ENCODE measurements around the gene NAA20. TPM values are rescaled to one million over a fixed set of nuclear protein-coding genes. Genes with fewer than 3 reads are reported as not detected.
A peak's percentile ranks its signal among the peaks of the same experiment; 100 is the strongest.

NAA20 gene
- total RNA-seq, 8 experiments from 2014 or later: 33.5 to 64.3 (median 44.4) TPM

DNA sequence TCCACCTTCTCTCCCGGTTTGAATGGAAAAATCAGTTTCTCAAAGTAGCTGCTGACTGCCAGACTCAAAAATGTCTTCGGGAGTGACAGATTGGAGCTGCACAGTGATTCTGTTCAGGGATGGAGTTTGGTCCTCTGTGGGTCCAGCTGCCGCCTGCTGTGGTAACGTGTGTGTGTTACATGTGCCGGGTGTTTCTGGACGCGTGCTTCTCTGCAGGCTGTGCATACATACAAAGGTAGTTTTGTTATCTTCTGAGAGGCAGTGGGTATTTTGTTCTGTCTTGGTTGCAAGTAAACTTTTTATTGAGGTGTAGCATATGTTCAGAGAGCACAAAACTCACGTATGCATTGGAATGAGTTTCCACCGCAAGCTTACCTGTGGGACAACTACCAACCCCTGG is 41.3 kb upstream of the NAA20 start:
- ATAC-seq (replicated peaks in 6 of 8): peak in 1 of 8 experiments; percentile 15
- in situ Hi-C loops (cut with MboI; ENCODE audit: low pct_unique_long_range_greater_than_20kb in 2 of 9, low sequenced_read_pairs in 9 of 9, unreplicated experiment in 9 of 9): loop anchor here in 5 of 9 experiments (25.0 kb wide), 2 partner anchors 189 to 289 kb away; no protein-coding TSS in a partner anchor
- H3K4me1 ChIP-seq (replicated peaks in 1 of 2): peaks cover 8 to 23% of the 10 kb centered on the region in 2 donors
- no peak overlapping the region for H3K4me3 ChIP-seq
- no peak overlapping the region for H3K27ac ChIP-seq
- 0 to 100% (median 92%) methylated on average over 2 to 8 of the region's 9 CpGs for WGBS, 10 experiments

- in situ Hi-C loops (cut with MboI; ENCODE audit: low pct_unique_long_range_greater_than_20kb in 2 of 9, low sequenced_read_pairs in 9 of 9, unreplicated experiment in 9 of 9): loop anchor here in 5 of 9 experiments (25.0 kb wide), 2 partner anchors 189 to 289 kb away; no protein-coding TSS in a partner anchor
- no peak overlapping the region for H3K27ac ChIP-seq
- 0 to 29% (median 15%) methylated on average over 1 to 5 of the region's 8 CpGs; no CpG with 5 or more reads in 1 of the 10 experiments for WGBS, 10 experiments
Observed at GRCh38 chr20:19976595-19977372, 40.4 kb upstream of the NAA20 start.

DNA sequence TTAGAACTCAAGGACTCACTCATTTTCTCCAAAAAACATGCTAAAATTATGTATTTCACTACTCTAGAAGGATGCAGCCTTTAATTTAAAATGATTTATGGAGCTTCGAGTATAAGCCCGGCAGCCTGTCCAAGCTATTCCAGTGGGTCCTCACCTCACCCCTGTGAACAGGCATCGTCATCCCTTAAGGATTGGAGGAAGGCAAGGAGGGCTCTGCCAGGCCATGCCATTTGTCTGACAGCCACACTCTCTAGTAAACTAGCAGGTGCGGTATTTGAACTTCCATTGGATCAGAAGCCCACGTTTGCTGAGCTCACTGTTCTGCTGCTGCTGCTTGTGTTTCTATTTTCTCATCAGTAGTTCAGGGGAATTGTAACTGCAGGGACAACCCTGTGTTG is 39.8 kb upstream of the NAA20 start:
- no peak for ATAC-seq (replicated peaks in 6 of 8)
- 20 to 88% (median 67%) methylated on average over 1 to 4 of the region's 5 CpGs; no CpG with 5 or more reads in 3 of the 10 experiments for WGBS, 10 experiments
- H3K27ac ChIP-seq: no peak overlapping the region
- no peak overlapping the region for H3K4me3 ChIP-seq
- H3K4me1 ChIP-seq (replicated peaks in 1 of 2): peaks cover 16 to 24% of the 10 kb centered on the region in 2 donors
- in situ Hi-C loops (cut with MboI; ENCODE audit: low pct_unique_long_range_greater_than_20kb in 2 of 9, low sequenced_read_pairs in 9 of 9, unreplicated experiment in 9 of 9): loop anchor here in 5 of 9 experiments (25.0 kb wide), 2 partner anchors 190 to 290 kb away; no protein-coding TSS in a partner anchor

More at GRCh38 chr20:19976595-19977372, 40.4 kb upstream of the NAA20 start:
- Histone ChIP-seq H3K4me3 (no peak overlapping the region), H3K4me1 (replicated peaks in 1 of 2) (peaks cover 16 to 24% of the 10 kb centered on the region in 2 donors)
- ATAC-seq (replicated peaks in 6 of 8): peak; percentile 10 to 74 (median 60)

GRCh38 chr20:19978511-19979210 is 38.5 kb upstream of the NAA20 start:
- 20 to 100% (median 100%) methylated on average over 1 to 4 of the region's 6 CpGs; no CpG with 5 or more reads in 4 of the 10 experiments for WGBS, 10 experiments
- Histone ChIP-seq H3K4me1 (replicated peaks in 1 of 2) (peaks cover 16 to 24% of the 10 kb centered on the region in 2 donors), H3K27ac (no peak overlapping the region), H3K4me3 (no peak overlapping the region)
- in situ Hi-C loops (cut with MboI; ENCODE audit: low pct_unique_long_range_greater_than_20kb in 2 of 9, low sequenced_read_pairs in 9 of 9, unreplicated experiment in 9 of 9): loop anchor here in 5 of 9 experiments (25.0 kb wide), 2 partner anchors 191 to 291 kb away; no protein-coding TSS in a partner anchor
- no peak for ATAC-seq (replicated peaks in 6 of 8)

DNA sequence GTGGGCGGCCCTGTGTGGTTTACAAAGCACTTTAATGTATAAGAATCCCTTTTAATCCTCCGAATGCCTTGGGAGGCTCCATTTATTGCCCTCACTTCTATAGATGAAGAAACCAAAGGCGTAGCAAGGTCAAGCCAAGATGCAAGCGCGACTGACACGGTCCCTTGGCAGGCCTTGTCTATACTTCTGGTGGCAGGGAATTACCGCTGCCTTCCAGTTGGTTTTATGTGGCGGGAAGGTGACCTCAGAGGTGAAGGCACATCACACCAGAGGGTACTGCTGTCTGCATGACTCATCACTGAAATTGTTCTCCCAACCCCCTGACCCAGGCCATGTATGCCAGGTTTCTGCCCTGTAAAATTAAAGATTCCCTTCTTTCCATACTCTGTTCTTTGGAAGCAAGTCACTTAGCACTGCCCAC is 36.1 kb upstream of the NAA20 start:
- Histone ChIP-seq H3K4me1 (replicated peaks in 1 of 2) (peaks cover 16 to 19% of the 10 kb centered on the region in 2 donors), H3K4me3 (no peak overlapping the region), H3K27ac (peak overlapping the region; percentile 17 to 39)
- WGBS, 10 experiments: 21 to 100% (median 96%) methylated on average over 1 to 8 of the region's 8 CpGs; no CpG with 5 or more reads in 1 of the 10 experiments
- peak in 5 of 8 experiments; percentile 57 to 88 (median 84) for ATAC-seq (replicated peaks in 6 of 8)
- in situ Hi-C loops (cut with MboI; ENCODE audit: low pct_unique_long_range_greater_than_20kb in 2 of 9, low sequenced_read_pairs in 9 of 9, unreplicated experiment in 9 of 9): loop anchor here in 5 of 9 experiments (25.0 kb wide), 2 partner anchors 194 to 294 kb away; no protein-coding TSS in a partner anchor

GRCh38 chr20:19986419-19986818 is 30.7 kb upstream of the NAA20 start:
- Histone ChIP-seq H3K4me3 (no peak overlapping the region), H3K27ac (no peak overlapping the region), H3K4me1 (replicated peaks in 1 of 2) (peaks cover 8 to 19% of the 10 kb centered on the region in 2 donors)
- in situ Hi-C loops (cut with MboI; ENCODE audit: low pct_unique_long_range_greater_than_20kb in 2 of 9, low sequenced_read_pairs in 9 of 9, unreplicated experiment in 9 of 9): loop anchor here in 5 of 9 experiments (25.0 kb wide), 2 partner anchors 199 to 299 kb away; no protein-coding TSS in a partner anchor
- ATAC-seq (replicated peaks in 6 of 8): peak in 3 of 8 experiments; percentile 37 to 42 (median 41)
- 0 to 95% (median 67%) methylated on average over 1 to 6 of the region's 6 CpGs; no CpG with 5 or more reads in 3 of the 10 experiments for WGBS, 10 experiments

DNA sequence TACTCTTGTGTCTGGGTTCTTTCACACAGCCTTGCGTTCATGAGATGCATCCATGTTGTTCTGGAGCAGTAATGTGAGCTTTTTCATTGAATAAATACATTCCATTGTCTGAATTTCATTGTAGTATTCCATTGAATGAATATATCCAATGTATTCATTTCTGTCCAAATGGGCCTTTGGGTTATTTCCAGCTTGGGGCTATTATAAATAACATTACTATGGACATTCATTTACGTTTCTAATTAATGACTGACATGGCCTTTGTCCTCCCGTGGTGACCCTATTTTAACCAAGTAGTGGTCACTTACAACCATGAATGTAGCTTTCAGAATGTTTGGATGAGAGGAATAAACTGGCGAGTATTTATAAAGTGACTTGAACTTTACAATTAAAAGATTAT is 30.1 kb upstream of the NAA20 start:
- no peak for ATAC-seq (replicated peaks in 6 of 8)
- Histone ChIP-seq H3K27ac (no peak overlapping the region), H3K4me1 (replicated peaks in 1 of 2) (peaks cover 11 to 23% of the 10 kb centered on the region in 2 donors), H3K4me3 (no peak overlapping the region)
- in situ Hi-C loops (cut with MboI; ENCODE audit: low pct_unique_long_range_greater_than_20kb in 2 of 9, low sequenced_read_pairs in 9 of 9, unreplicated experiment in 9 of 9): loop anchor here in 5 of 9 experiments (25.0 kb wide), 2 partner anchors 200 to 300 kb away; no protein-coding TSS in a partner anchor
- WGBS, 10 experiments: 61 to 100% (median 95%) methylated on average over 1 to 4 of the region's 4 CpGs; no CpG with 5 or more reads in 1 of the 10 experiments

GRCh38 chr20:19990850-19991249 is 26.3 kb upstream of the NAA20 start:
- peaks cover 21 to 34% of the 10 kb centered on the region in 2 donors for H3K4me1 ChIP-seq (replicated peaks in 1 of 2)
- in situ Hi-C loops (cut with MboI; ENCODE audit: low pct_unique_long_range_greater_than_20kb in 2 of 9, low sequenced_read_pairs in 9 of 9, unreplicated experiment in 9 of 9): loop anchor here in 5 of 9 experiments (25.0 kb wide), 2 partner anchors 204 to 304 kb away; no protein-coding TSS in a partner anchor
- H3K4me3 ChIP-seq: no peak overlapping the region
- no peak overlapping the region for H3K27ac ChIP-seq
- WGBS, 10 experiments: 14 to 100% (median 50%) methylated on average over 1 to 5 of the region's 5 CpGs; no CpG with 5 or more reads in 1 of the 10 experiments
- peak in 5 of 8 experiments; percentile 5 to 35 (median 19) for ATAC-seq (replicated peaks in 6 of 8)

GRCh38 chr20:19991308-19991707 is 25.9 kb upstream of the NAA20 start:
- in situ Hi-C loops (cut with MboI; ENCODE audit: low pct_unique_long_range_greater_than_20kb in 2 of 9, low sequenced_read_pairs in 9 of 9, unreplicated experiment in 9 of 9): loop anchor here in 5 of 9 experiments (25.0 kb wide), 2 partner anchors 204 to 304 kb away; no protein-coding TSS in a partner anchor
- WGBS, 10 experiments: 0 to 100% (median 67%) methylated on average over 1 of the region's 1 CpG; no CpG with 5 or more reads in 3 of the 10 experiments
- peak in 1 of 8 experiments; percentile 9 for ATAC-seq (replicated peaks in 6 of 8)
- Histone ChIP-seq H3K4me3 (no peak overlapping the region), H3K4me1 (replicated peaks in 1 of 2) (peaks cover 21 to 34% of the 10 kb centered on the region in 2 donors), H3K27ac (no peak overlapping the region)

GRCh38 chr20:19991854-19992253 is 25.3 kb upstream of the NAA20 start:
- Histone ChIP-seq H3K4me1 (replicated peaks in 1 of 2) (peaks cover 21 to 34% of the 10 kb centered on the region in 2 donors), H3K4me3 (no peak overlapping the region), H3K27ac (no peak overlapping the region)
- WGBS, 10 experiments: 0 to 100% (median 72%) methylated on average over 1 to 2 of the region's 2 CpGs; no CpG with 5 or more reads in 2 of the 10 experiments
- in situ Hi-C loops (cut with MboI; ENCODE audit: low pct_unique_long_range_greater_than_20kb in 2 of 9, low sequenced_read_pairs in 9 of 9, unreplicated experiment in 9 of 9): loop anchor here in 5 of 9 experiments (25.0 kb wide), 2 partner anchors 205 to 305 kb away; no protein-coding TSS in a partner anchor
- ATAC-seq (replicated peaks in 6 of 8): no peak

DNA sequence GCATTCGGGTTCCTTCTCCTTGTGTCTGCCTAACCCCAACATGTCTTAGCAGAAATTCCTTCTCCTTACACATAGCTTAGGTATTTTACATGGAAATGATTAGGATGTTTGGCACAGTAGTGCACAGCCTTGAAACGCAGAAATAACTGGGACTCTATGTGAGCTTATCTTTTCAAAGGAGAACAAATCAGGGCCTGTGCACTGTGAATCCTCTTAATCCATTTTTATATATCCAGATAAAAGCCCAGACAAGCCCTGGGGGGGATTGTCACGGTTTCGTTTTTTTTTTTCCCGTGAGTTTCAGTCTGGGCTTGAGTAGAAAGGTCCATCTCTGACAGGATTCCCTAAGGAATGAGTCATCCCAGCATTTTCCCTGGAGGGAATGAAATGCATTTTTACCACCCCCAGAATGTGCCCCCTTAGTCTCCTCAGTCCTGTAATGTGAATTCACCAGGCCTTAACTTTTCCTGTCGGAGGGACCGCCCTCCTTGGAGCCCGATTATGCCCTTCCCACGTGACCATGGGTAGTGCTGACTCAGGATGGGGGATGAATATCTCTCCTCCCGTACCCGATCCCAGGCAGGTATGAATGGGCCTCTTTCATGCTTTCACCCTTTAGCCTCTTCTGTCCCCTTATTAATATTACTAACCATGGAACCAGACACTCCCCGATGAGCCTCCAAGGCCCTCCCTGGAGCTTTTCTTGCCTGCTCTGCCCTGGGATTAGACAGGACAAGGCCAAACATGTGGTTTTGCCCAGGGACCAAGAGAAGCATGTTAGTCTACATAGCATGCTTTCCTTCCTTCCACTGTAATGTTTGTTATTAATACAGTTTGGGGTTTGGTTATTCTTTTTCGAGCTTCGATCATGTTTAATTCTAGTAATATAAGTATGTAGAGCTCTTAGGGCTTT is 23.9 kb upstream of the NAA20 start:
- peak; percentile 73 to 93 (median 90) for ATAC-seq (replicated peaks in 6 of 8)
- no peak overlapping the region for H3K4me3 ChIP-seq
- 0 to 80% (median 44%) methylated on average over 1 to 12 of the region's 14 CpGs for WGBS, 10 experiments
- in situ Hi-C loops (cut with MboI; ENCODE audit: low pct_unique_long_range_greater_than_20kb in 2 of 9, low sequenced_read_pairs in 9 of 9, unreplicated experiment in 9 of 9): loop anchor here in 5 of 9 experiments (25.0 kb wide), 2 partner anchors 206 to 306 kb away; no protein-coding TSS in a partner anchor
- H3K27ac ChIP-seq: no peak overlapping the region
- H3K4me1 ChIP-seq (replicated peaks in 1 of 2): peaks cover 21 to 31% of the 10 kb centered on the region in 2 donors

All from motor neuron (in vitro differentiated cells).